Activated CD4-positive, alpha-beta T cell treated with anti-CD3 and anti-CD28 coated beads for 48 hours (primary cell): Measurements from ENCODE around the gene PDE9A.

ENCODE experiments used
- DNase-seq: peaks from one replicate; pipeline ENCODE4 v3.0.0-alpha.2; 2020

The PDE9A gene

DNA sequence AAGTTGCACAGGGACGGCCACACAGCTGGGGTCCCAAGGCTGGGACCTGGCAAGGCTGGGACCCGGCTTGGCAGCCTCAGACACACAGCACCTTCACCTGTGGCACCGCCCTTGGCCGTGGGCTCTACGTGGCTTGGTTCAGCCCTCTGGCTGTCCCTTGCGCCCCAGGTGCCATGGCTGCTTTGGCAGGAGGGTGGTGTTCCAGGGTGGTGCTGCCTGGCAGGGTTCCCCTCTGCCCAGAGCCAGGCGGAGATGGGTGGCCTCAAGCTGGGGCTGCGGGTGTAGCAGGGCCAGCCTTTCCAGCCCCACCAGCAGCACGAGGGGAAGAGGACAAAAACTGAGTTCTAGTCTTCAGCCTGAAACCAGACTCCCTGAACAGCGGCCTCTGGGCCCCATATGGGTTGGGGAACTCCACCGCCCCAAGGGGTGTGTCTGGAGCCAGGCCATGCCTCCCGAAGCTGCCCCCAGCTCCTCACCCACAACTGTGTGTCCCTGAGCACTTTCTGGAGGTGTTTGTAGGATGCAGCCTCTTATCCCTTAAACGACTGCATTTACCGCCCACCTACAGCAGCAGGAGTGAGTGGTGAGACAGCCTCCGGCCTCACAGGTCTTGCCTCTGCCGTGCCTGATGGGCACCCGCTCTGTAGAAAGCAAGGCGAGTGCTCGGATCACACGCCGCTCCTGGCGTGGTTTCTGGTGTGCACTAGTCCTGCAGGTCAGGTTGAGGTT lies 92.3 kb downstream of the PDE9A start:
- DNase-seq: peak; percentile 7

- no peak for DNase-seq
These were observed 92.8 kb downstream of the PDE9A start for GRCh38 chr21:42746240-42746592.

DNA sequence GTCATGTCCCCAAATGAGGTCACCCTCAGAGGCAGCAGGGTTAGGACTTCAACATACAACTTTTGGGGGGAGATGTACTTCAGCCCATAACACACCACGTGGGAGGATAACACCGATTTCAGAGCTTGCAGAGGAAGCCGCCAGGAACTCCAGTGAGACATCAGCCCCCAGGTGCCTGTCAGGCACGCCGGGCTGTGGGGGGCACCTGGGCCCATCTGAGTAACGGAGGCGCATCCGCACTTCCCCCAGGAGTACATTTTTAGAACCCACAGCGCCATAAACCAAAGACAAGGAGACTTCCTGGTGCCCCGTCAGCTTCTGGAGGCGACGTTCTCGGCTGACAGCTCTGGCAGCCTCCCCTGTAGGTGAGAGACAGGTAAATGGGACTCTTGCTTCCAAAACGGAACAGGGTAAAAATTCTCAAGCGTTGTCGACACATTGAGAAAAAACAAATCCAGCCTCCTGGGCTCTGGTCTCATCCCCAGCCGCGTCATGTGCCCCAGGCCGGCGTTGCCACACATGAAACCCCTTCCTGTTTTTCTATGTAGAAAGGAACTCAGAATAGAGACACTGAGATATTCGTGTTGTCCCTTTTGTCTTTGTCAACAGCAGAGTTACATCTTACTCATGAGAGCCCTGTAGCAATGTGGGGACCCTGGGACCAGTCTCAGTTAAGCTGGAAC lies 93.3 kb downstream of the PDE9A start:
- peak; percentile 27 for DNase-seq

DNA sequence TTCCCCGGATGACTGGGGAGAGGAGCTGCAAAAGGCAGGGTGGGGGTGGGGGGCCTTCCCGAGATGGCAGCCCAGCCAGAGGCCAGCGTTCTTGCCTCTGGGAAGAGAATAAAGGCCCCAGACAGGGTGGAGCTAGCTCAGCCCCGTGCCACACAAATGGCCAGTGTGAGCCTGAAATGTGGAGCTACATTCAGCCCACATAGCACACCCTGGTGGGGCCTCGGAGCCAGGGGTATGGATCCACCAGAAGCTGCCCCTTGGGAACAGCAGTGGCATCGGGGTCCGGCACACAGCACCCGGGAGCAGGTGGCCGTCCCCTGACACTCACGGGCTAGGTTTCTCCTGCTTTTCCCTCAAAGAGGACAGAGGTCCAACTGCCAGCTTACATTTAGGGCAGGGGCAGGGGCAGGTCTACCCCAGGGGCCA lies 93.9 kb downstream of the PDE9A start:
- DNase-seq: no peak

DNA sequence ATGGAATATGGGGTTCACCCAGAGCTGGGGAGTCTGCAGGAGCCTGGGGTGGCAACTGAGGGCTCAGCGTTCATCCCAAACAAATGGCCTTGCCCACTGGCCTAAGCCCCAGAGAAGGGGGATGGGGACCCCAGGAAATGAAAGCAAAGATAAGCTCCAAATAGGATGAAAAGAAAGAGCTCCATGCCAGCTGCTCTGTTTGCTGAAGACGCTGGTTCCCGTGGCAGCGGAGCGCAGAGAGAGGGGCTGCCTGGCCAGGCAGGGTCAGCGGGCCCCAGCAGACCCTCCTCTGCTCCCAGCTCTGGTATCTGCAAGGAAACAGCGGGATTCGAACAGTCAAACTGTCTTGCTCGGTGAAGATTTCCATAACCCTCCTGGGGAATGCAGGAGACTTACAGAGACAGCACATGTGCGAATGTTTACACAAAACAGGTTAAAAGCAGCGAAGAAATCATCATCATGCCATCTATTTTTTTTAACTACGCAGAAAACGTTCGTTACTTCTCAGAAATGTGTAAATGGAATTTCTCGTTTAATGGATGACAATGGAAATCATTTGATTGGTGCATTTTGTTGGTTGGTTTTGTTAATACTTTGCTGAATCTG lies 94.4 kb downstream of the PDE9A start:
- DNase-seq: no peak

GRCh38 chr21:42748620-42749176 lies 95.3 kb downstream of the PDE9A start:
- DNase-seq: no peak

DNA sequence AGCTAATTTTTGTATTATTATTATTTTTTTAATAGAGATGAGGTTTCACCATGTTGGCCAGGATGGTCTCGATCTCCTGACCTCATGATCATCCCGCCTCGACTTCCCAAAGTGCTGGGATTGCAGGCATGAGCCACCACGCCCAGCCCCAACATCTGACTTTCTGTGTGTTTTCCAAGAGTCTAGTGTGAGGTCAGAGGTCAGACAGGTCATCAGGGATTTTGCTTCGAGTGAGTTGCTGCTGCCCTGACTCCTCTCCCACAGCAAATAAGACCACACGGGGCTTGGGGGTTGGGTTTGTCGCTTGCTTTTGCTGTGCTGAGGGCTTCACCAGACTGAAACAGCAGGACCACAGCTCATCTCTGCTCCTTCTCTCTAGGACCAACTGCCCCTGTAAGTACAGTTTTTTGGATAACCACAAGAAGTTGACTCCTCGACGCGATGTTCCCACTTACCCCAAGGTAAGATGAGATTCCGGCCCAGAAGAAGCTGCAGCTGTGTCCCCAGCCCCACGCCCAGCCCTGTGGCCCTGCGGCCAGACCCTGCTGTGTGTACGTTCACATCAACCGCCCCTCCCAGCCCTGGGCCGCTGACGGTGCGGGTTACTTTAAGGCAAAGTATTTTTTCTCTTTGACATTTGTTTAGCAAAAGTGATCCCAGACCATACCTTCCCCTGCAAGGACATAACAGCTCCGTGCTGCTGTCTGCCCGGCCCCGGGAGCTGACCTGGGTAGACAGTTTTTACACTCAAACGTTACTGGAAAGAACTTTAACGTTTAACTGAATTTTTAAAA lies 97.5 kb downstream of the PDE9A start:
- DNase-seq: no peak

- no peak for DNase-seq
These were observed 98.4 kb downstream of the PDE9A start for GRCh38 chr21:42751866-42752265.

DNA sequence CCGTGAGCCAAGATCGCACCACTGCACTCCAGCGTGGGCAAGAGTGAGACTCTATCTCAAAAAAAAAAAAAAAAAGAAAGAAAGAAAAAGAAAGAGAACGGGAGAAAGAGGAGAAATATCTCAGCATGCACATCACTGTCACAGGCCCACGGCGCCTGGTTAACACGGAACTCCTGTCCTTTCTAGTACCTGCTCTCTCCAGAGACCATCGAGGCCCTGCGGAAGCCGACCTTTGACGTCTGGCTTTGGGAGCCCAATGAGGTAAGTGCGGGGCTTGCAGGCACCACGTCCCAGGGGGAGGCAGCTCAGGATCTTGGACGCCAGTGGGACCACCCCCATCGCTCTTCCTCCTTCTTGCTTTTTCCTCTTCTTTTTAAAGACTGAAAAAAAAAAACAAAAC lies 100.4 kb downstream of the PDE9A start:
- no peak for DNase-seq

DNA sequence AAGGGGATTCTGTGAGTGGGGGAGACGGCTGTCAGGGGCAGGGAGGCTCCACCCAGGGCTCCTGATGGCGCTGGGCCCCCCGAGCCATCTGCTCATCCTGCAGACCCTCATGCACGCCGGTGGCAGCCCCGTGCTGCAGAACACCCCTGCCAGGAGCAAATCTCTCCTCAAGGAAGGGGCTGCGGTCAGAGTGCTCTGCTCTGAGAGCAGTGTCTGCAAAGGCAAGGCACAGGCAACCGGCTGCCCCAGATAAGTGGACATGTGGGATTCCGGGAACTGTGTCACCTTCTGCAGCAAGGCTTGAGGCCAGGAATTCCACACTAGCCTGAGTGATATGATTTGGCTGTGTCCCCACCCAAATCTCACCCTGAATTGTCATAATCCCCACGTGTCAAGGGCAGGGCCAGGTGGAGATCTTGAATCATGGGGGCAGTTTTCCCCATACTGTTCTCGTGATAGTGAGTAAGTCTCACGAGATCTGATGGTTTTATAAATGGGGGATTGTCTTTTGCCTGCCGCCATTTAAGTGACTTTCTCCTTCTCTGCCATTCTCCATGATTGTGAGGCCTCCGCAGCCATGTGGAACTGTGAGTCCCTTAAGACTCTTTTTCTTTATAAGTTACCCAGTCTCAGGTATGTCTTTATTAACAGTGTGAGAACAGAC lies 101.0 kb downstream of the PDE9A start:
- no peak for DNase-seq

DNA sequence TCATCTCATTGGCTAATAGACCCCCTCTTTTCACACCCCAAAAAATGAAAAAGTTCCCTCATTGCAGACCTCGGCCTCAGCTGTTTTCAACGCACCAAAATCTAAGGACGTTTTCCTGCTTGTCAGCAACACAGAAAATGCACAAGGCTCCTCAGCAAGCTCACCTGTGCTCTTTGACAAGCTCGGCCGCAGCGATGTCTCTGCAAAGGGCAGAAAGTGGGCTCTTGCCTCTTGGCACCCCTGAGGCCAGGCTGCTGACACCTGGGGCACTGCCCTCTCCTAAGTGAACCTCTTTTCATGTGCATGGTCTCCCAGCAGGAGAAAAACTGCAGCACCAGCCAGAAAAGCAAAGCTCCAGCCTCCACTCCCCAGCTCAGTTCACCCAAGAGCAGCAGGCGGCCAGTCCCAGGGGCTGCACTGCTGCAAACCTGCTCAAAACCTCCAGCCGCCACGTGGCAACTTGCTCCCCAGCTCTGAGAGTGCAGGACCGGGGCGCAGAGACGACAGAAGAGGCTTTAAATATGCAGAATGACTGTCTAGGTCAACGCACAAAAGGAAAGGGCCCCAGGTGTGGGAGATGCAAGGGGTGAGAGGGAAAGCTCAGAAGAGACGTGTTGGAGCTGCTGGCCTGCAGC lies 101.7 kb downstream of the PDE9A start:
- no peak for DNase-seq

DNA sequence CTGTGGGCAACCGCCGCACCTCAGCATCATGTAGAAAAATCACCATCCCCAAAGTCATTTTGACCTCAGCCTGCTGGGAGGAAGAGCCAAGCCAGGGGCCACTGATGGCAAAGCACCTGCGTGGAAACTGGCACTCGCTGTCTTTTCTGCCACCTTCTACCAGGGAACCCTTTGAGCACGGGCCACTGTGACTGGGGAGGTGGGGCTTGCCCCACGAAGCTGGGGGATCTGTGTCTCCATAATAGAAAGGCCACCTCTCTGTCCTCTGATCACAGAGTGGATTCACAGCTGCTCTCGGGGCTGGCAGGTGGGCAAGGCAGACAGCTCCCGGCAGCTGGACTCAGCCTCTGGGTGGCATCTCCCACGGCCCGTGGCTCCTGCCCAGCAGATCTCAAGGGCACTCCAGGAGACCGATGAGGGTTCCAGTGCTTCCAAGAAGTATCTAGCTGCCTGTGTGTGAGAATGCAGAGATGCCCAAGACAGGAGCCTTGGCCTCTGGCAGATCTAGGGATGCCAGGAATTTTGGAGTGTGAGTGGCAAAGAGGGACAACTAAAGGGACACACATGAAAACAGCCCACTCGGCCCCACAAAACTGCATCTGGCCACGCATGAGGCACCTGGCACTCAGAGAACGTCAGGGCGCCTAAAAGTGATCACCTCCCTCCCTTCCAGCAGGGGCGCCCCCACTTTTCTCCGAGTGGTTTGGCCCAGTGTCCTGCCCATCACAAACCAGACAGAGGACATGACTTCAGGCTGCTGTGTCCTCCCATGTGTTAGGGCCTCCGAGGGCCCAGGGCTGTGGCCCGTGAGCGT lies 102.6 kb downstream of the PDE9A start:
- DNase-seq: no peak

- DNase-seq: no peak
These were observed 103.3 kb downstream of the PDE9A start for GRCh38 chr21:42756580-42757250.

DNA sequence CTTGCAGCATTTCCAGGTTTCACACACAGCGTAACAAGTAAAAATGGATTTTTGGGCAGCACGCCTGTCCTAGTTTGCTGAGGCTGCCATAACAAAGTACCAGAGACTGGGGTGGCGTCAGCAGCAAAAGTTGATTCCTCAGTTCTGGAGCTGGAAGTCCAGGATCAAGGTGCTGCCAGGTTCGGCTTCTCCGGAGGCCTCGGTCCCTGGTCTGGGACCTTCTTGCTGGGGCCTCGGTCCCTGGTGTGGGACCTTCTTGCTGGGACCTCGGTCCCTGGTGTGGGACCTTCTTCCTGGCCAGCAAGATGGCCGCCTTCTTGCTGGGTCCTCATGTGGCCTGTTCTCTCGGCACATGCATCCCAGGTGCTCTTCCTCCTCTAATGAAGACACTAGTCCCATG lies 104.0 kb downstream of the PDE9A start:
- no peak for DNase-seq

DNA sequence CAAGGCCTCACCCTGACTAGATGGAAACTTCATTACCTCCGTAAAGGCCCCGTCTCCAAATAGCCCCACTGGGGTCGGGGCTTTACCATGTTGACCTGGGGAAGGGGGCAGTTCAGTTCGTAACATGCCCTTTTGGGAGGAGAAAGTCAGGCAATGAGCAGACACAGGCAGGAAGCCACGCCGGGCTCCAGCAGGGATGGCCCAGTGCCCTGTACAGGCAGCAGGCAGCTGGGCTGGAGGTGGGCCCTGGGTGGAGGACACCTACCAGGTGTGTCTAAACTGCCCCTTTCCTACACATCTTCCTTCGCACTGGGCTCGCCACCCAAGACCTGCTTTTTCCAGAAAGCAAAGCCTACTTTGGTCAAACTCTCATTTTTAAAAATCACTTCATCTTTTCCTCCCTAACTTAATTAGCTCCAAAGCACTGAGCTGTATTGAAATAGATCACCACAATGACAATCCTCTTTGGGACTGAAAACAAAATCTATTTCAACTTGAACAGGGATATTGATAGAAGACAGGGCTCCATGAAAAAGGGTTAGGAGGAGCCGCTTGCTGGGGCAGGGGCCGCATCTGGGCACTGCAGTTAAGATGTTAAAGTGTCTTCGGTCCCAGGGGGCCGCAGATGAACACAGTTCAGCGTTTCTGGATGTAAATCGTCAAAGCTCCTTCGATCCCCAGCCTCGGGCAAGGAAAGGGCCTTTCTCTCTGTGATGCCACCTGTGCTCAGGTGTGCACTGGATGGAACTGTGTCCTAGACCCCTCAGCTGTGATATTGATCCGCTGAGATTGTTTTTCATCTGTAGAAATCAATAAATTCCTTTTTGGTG lies 104.6 kb downstream of the PDE9A start:
- no peak for DNase-seq

DNA sequence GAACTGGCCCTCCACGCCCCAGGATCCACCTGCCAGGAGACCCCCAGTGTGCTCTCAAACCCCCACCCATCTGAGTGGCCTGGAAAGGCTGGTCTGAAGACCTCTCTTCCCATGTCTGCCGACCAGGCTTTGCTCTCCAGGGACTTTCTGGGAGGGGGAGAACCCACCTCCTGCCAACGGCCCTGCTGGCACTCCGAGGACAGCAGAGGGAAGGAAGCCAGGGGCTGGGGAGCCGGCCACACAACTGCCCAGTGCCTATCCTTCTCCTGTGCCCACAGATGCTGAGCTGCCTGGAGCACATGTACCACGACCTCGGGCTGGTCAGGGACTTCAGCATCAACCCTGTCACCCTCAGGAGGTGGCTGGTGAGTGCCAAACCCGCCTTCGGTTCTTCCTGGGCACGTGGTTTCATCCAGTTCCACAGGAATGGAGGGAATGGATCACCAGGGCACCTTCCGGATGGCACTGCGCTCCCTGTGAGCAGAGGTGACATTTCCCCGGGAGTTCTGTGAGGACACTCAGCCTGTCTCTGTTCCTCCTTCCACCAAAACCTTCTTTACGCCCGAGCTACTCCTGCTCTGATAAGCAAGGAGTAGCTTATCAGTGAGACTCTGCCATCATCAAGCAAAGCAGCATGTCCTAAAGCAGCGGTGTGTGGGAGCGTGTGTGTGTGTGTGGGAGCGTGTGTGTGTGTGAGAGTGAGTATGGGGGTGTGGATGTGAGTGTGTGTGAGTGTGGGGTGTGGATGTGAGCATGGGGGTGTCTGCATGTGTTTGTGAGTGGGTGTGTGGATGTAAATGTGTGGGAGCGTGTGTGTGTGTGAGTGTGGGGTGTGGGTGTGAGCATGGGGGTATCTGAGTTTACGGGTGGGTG lies 105.5 kb downstream of the PDE9A start:
- DNase-seq: no peak

- no peak for DNase-seq
These were observed 106.1 kb downstream of the PDE9A start for GRCh38 chr21:42759594-42759927.

DNA sequence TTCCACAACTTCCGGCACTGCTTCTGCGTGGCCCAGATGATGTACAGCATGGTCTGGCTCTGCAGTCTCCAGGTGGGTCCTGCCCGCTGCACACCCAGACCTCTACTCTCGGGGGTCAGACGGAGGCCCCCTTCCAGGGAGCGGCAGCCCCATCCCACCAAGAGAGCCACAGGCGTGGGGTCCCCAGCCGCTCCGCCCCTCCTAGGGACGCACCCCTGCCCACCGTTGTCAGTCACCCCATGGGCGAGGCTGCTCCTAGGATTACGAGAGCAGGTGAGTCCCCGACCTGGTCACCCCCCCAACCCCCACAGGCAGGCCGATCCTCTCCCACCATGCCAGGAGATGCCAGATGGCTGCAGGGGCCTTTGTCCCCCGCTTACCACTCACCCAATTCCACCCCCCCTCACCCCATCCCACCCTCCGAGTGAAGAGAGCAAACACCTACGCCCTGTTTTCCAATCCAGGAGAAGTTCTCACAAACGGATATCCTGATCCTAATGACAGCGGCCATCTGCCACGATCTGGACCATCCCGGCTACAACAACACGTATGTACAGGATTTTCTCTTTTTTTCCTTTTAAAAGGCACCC lies 107.0 kb downstream of the PDE9A start:
- DNase-seq: no peak
